Activated gamma-delta T cell treated with Interleukin-2 at 50 U/mL for 16 hours (primary cell): ENCODE measurements around the gene DHX40.
"Not testable (repeated sequence)": the region's sequence is repeated elsewhere in the genome, so short reads cannot be mapped to it uniquely, and the experiment has no call there.

ENCODE experiments used
- DNase-seq: peaks from one replicate; pipeline ENCODE4 v3.0.0-alpha.2; 2020

The DHX40 gene, protein sequence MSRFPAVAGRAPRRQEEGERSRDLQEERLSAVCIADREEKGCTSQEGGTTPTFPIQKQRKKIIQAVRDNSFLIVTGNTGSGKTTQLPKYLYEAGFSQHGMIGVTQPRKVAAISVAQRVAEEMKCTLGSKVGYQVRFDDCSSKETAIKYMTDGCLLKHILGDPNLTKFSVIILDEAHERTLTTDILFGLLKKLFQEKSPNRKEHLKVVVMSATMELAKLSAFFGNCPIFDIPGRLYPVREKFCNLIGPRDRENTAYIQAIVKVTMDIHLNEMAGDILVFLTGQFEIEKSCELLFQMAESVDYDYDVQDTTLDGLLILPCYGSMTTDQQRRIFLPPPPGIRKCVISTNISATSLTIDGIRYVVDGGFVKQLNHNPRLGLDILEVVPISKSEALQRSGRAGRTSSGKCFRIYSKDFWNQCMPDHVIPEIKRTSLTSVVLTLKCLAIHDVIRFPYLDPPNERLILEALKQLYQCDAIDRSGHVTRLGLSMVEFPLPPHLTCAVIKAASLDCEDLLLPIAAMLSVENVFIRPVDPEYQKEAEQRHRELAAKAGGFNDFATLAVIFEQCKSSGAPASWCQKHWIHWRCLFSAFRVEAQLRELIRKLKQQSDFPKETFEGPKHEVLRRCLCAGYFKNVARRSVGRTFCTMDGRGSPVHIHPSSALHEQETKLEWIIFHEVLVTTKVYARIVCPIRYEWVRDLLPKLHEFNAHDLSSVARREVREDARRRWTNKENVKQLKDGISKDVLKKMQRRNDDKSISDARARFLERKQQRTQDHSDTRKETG

DNA sequence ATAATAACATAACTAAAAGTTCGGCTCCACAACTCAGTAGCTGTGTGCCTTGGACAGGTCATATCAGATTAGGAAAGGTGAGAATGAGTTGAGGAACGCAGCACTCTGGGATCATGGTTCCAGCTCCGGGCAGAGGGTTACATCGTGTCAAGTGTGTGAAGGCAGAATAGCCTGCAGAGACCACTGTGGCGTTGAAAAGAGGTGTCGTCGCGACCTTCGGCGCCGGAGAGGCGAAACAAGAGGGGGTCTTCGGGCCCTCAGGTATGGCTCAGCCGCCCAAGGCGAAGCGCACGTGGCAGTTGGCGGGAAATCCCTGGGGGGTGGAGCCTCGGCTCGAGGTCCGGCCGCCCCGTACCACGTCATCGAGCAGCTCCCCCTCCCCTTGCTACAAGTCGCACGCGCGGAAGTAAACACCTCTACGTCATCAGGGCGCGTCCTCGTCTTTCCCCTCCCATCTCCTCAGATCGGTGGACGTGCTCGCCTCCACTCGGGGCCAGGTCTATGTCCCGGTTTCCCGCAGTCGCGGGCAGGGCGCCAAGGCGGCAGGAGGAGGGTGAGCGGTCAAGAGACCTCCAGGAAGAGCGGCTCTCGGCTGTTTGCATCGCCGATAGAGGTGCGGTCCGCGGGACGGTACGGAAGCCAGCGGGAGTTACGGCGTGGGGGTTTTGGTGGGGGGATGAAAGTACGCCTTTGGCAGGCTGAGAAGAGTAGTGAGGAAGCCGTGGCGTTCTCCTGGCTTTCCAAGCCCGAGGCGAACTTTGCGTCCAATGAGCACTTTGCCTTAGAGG is at the start of gene DHX40:
TSS of gene DHX40 (plus strand) at position 440 of the 788 bp plus-strand sequence. CDS start at position 502, 62 bp downstream.
- DNase-seq: peak; percentile 90

DNA sequence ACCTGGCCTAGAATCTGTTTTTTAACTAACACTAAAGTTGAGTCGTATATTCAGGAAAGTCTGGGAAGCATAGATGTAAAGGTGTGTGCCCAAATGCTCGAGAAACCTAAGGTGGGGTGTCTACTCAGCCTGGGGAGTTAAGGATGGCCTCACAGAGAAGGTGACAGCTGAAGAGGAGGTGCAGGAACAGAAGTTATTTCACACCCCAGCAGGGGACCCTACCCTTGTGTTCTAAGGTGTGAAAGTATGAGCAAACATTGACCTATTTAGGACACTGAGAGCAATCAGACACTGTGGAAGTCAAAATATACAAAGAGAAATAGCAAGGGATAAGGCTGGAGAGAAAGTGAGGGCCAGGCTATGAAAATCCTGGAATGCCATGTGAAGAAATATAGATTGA is 49.0 kb upstream of the DHX40 start:
- DNase-seq: no peak

DNA sequence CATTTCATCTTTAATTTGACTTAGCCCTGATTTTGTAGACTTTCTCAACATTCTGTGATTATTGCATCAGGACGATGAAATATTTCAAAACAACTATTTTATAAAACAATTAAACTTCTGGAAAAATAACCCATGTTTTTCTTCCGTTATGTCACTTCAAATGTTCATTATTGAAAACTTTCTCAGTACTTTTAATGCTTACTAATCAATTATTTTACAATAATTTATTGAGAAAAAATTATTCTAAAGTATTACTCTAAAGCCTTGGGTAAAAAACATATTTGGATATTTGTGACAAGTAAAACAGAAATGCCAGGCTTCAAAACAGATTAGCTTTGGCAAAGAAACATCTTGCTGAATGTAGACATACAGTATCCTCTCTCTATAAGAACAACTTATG is 46.3 kb upstream of the DHX40 start:
- no peak for DNase-seq

DNA sequence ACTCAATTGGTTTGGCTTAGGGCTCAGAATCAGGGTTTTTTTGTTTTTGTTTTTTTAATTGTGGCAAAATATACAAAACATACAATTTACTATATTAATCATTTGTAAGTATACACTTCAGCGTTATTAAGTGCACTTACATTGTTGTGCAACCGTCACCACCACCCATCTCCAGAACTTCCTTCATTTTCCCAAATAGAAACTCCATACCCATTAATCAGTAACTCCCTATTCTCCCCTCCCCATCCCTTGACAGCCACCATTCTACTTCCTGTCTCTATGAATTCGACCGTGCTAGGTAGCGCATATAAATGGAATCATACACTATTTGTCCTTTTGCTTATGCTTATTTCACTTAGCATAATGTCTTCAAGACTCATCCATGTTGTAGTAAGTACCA is 45.2 kb upstream of the DHX40 start:
- DNase-seq: no peak

DNA sequence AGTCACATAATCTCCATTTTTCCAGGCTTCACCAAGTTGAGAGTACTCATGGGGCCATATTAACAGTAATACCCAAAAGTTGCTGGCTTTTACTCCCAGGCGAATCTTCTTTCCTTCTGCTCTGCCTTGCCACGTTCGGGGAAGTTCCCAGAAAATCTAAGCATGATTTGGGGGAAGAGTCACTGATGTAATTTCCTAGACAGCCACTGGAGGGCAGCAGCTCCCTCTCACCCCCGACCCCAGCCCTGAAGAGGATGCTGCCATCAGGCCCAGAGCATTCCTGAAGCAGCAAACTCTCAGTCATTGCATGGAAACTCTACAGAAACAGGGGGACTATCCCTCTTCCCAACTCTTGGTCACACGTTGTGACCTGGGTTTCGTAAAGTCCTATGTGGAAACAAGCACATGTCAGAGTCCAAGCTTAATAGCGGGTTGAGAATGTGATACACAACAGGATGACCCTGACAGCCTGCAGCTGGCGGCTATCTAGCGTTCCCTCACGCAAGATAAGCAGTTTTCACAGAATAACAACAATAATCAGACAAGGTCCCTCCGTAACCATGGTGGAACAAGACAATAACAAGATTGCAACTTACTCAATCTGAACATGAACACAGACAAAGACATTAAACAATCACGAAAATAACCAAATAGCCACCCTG is 43.8 kb upstream of the DHX40 start:
- DNase-seq: peak; percentile 38

DNA sequence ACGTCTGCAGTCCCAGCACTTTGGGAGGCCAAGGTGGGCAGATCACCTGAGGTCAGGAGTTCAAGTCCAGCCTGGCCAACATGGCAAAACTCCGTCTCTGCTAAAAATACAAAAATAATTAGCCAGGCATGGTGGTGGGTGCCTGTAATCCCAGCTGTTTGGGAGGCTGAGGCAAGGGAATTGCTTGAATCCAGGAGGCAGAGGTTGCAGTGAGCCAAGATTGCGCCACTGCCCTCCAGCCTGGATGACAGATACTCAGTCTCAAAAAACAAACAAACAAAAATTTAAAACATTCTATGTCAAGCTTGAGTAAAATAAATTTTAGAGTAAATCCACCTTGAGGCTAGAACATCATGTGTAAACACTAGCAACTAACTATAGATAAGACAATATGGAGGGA is 40.5 kb upstream of the DHX40 start:
- DNase-seq: not testable (repeated sequence)

DNA sequence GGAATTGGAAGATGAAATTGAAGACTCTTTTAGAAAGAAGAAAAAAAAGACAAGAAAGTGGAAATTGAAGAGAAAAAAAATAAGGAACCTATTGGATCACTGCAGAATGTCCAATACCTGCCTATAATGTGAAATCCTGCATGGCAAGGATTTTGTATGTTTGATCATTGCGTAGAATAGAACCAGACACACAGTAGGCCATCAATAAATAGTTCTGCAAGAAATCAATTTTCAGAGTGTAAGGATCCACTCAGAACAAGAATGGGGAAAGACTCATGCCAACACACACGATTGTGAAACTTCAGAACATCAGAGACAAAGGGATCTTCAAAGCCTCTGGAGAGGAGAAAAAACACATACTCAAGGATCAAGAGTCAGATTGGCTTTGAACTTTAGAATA is 39.7 kb upstream of the DHX40 start:
- no peak for DNase-seq

DNA sequence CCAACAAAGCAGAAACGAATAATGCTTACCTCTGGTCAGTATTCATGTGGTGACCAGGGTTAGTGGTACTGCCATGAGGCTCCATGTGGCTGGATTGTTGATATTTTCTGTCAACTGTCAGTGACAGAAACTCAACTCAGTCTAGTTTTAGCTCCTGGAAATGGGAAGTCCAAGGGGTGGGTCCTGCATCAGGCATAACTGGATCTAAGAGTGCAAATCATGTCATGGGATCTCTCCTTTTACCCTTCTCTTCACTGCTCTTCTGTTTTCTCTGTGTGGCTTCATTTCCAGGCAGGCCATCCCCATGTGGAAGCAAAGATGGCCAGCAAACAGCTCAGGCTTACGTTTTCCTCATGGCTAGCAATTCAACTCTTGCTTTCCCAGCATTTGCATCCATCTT is 39.0 kb upstream of the DHX40 start:
- DNase-seq: no peak

DNA sequence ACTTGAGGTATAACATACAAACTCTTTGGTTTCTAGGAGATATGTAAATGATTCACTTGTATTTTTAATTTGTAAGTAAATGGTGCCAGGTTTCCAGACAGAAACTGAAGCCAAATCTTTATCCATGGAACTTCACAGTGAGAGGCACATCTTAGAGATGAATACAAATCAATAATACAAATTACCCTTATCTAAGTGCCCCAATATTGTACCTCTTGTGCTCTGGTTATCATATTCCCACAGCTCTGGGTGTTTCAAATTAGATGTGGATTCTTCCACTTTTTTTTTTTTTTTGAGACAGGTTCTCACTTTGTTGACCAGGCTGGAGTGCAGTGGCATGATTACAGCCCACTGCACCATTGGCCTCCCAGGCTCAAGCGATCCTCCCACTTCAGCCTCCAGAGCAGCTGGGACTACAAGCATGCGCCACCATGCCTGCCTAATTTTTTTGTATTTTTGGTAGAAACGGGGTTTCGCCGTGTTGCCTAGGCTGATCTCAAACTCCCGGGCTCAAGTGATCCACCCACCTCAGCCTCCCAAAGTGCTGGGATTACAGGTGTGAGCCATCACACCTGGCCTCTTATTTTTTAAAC is 38.0 kb upstream of the DHX40 start:
- DNase-seq: no peak

DNA sequence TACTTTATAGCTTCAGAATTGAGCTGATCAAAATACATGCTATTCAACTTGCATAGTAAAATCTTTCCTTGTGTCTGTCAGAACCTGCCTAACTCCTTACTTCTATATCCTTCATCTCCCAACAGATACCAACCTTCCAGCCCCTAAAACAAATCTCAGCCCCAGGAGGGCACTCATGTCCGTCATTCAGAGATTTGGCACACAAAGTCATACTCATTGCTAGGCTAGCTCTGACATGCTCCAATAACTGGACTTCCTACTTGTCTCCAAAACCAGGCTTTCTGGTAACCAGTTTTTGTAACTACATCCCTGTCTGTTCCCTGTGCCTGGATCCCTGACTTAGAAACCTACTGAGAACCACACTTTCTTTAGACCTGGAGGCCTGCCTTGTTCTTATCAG is 37.5 kb upstream of the DHX40 start:
- no peak for DNase-seq

DNA sequence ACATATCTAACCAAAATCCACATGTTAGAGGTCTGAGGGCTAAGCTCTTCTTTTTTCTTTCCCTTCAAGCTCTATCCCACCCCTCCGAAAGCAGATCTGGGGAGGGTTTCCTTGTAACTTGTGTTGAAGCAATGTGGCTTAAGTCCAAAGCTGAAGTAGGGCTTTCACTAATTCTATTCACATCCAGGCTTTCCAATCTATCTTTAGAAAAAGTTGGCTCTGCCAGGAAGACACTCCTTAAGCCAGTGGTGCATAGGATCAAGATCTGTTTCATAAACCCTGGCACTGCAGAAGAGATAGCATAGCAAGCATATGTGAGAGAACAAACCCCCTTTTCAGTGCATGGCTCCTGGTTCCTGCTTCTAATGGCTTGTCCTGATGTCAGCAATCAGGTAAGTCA is 34.9 kb upstream of the DHX40 start:
- DNase-seq: no peak

DNA sequence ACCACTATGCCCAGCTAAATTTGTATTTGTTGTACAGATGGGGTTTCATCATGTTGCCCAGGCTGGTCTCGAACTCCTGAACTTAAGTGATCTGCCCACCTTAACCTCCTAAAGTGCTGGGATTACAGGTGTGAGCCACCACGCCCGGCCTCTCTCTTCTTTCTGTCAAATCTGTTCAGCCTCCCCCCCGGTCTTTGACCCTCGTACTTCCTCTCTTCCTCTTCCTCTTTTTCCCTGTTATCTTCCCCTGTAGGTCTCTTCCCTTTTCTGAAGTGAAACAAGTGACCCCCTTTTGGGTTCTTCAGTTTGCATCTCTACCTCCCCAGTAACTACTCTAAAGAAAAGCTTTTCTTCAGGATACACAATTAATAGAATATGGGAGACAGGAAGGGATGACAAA is 31.7 kb upstream of the DHX40 start:
- DNase-seq: no peak

DNA sequence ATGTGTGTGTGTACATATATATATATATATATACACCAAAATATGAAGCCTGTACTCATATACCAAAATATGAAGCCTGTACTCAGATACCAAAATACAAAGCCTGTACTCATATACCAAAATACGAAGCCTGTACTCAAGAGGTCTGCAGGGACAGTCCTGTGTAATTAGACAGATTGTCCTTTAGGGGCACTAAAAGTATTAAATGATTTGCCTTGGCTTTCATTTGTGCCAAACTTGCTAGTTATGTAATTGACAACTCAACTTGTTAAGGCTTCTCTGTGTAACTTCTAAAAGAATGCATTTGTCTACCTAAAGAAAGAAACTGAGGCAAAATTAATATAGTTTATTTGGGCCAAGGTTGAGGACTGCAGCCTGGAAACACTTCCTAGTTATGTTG is 30.8 kb upstream of the DHX40 start:
- no peak for DNase-seq

DNA sequence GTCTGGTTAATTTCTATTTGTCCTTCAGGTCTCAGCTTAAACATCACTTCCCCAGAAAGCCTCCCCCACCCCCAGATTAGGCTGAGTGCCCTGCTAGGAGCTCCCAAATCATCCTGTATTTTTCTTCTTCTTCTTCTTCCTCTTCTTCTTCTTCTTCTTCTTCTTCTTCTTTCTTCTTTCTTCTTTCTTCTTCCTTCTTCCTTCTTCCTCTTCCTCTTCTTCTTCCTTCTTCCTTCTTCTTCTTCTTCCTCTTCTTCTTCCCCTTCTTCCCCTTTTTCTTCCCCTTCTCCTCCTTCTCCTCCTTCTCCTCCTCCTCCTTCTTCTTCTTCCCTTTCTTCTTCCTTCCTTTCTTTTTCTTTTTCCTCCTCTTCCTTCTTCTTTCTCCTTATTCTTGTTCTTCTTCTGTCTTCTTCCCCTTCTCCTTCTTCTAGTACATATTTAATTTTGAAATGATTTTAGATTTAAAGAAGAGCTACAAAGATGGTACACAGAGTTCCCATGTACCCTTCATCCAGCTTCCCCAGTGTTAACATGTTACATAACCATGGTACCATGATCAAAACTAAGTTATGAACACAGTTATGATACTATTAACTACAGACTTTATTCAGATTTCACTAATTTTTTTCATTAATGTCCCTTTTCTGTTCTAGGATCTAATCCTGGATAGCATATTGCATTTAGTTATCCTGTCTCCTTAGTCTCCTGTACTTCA is 27.1 kb upstream of the DHX40 start:
- no peak for DNase-seq

DNA sequence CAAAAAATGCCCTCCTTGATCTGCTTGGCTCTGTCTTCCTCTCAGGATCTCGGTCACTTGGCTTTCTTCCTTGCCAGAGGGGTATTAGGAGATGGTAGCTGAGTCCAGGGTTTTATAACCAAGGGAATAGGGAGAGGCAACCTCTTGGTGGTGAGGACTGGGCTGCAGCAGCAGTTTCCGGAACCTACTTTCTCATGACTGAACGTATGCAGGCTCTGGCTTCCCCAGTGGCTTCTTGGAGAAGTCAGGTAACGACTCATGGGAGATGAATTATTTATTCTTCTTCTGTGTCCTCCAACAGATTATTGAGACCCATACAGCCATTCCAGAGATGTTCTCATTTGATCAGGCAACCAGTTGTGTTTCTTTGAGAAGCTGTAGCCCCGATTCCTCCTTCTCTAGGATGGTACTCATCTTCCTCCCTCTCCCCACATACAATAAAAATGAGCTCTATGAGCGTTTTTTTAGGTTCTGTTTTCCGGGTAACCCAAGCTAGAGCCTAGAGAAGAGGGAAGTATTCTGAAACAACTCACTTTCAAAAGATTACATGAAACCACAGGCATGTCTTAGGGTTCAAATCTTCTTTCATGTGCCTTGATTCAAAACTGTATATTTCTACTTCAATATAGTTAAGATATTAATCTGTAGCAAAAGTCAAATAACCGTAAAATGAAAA is 22.3 kb upstream of the DHX40 start:
- no peak for DNase-seq

DNA sequence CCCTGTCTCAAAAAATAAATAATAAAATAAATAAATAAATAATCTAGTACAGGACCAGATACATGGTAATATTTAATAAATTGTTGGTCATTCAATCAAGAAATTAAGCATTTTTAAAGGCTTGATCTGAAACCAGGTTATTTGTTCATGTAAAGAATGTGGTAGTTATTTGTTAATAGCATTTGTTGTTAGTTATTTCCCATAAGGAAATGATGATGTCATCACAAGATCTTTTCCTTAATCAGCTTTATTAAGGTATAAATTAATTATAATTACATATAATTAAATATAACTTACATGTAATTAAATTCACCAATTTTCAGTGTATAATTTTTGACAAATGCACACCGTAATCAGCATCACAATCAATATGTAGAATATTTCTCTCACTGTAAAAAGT is 19.5 kb upstream of the DHX40 start:
- DNase-seq: no peak

DNA sequence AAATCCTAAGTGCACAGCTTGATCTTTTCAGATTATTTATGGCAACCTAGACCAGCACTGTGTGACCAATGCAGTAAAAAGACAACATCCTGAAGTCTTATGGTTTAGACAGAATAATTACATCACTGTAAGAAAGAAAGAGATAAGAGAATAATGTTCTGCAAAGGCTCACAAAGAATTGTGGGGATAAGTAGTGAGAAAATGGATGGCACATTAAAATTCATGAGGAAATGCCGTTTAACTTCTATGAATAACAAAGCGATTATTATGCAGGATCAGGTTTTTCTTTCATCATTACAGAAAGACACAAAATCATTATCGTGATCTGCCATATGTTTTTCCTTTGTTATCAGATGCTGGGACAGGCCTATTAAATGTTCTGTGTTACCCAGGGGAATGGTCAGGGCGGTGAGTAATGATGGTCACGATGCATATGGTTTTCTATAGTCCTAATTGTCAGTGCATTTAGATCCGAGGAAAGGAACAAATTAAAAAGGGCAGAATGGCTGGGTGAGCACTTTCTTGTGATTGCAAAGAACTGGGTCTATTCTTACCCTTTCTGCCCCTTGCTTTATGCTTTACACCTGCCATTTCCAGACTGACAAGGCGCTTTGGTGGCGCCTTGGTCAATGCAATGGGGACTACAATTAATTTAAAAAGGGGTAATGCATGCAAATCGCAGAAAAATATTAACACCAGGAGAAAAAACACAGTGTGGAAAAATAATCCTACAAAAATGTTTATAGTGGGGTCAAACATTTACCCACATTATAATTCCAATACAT is 18.1 kb upstream of the DHX40 start:
- DNase-seq: no peak

DNA sequence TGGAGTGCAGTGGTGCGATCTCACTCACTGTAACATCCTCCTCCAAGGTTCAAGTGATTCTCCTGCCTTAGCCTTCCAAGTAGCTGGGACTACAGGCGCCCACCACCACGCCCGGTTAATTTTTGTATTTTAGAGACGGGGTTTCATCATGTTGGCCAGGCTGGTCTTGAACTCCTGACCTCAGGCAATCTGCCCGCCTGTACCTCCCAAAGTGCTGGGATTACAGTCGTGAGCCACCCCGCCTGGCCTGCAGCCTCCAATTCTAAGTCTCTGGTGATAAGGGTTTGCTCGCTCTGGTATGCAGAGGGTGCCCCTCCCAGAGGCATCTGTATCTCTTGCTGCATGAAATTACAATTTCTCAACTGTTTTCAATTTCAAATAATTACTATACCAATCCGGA is 16.4 kb upstream of the DHX40 start:
- DNase-seq: not testable (repeated sequence)

DNA sequence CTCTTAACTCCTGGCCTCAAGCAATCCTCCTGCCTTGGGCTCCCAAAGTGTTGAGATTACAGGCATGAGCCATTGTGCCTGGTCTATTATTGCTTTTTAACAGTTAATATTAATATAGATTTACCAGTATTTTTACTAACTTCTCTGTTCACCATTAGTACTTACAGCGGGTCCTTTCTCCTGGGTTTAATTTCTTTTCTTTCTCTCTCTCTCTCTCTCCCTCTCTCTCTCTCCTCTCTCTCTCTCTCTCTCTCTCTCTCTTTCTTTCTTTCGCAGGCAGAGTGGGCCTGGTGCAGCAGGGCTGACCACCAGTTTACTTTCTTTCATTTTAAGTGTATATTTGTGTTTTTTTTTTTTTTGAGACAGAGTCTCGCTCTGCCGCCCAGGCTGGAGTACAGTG is 14.7 kb upstream of the DHX40 start:
- DNase-seq: no peak

DNA sequence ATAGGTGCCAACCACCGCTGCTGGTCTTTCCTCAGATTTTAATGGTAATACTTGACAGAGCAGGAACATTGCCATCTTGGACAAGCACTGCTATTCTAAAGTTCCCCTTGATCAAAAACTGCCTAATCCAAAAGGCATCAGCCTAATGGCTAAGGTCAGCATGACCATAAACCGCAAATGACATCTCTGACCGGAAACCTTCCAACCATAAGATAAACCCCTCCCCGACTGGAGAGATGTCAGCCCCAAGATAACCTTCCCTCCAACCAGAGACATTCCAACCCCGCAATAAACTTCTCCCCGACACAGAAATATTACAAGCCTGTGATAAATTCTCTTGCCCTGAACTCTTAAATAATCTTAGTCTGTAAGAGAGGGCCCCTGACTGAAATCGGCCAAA is 7.4 kb upstream of the DHX40 start:
- no peak for DNase-seq

DNA sequence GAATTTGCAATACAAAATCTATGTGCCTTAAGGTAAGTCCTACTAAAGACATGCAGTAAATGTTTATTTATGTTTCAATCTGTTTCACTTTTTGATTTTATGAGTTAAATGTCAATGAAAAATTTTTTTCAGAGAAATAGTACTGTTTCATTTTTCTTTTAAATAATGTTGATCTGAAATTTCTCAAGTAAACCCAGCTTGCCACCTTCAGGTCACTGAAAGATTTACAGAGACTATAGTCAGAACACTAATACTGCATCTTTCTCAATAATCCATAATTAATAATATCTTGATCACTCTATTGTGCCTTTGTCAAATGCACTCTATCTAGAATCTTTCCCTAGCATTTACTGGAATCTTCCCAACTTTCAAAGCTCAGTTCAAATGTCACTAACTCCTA is 6.5 kb upstream of the DHX40 start:
- DNase-seq: no peak
